K562 (cell line): Measurements from ENCODE around the gene SPATA20. TPM values are rescaled to one million over a fixed set of nuclear protein-coding genes. Genes with fewer than 3 reads are reported as not detected.

Experiments used
- AFF1 ChIP-seq, 2 experiments: fragments of 450-650 bp; IDR thresholded peaks; 2 replicates each; pipeline ENCODE4 v1.6.1; 2018; ENCODE audit warnings: mild to moderate bottlenecking in 2 of 2, low read depth in 1 of 2; ENCODE audit not compliant: partially characterized antibody in 2 of 2
- BRD4 ChIP-seq: fragments of 200-600 bp; sonication (generic); IDR thresholded peaks from 2 replicates; pipeline ENCODE4 v1.6.1; 2017; ENCODE audit warnings: inconsistent platforms
- CBX2 ChIP-seq: fragments of 200-600 bp; sonication (generic); IDR thresholded peaks from one replicate; pipeline ENCODE4 v1.6.1; 2012; ENCODE audit warnings: mild to moderate bottlenecking, low read length, inconsistent platforms; ENCODE audit not compliant: insufficient read depth, poor library complexity, severe bottlenecking
- E2F4 ChIP-seq: sonication (generic); formaldehyde crosslinking; IDR thresholded peaks from 2 replicates; pipeline ENCODE4 v1.8.0; 2022; ENCODE audit warnings: mild to moderate bottlenecking, low read depth, missing genetic modification reagents
- GTF2B ChIP-seq: IDR thresholded peaks from 2 replicates; pipeline ENCODE4 v1.6.1; 2011; ENCODE audit not compliant: insufficient read length; ENCODE audit errors: extremely low read depth
- MAZ ChIP-seq, 2 experiments: fragments of 450-650 bp in 1 of 2; sonication (generic) in 1 of 2; formaldehyde crosslinking; IDR thresholded peaks in 1 of 2; conservative IDR thresholded peaks in 1 of 2; 2 replicates each; pipeline versions ENCODE4 v1.4.0 to v1.5.0; 2020; ENCODE audit warnings: mild to moderate bottlenecking in 1 of 2, missing genetic modification reagents in 1 of 2
- REST ChIP-seq, 2 experiments: fragments of 450-650 bp; formaldehyde crosslinking in 1 of 2; IDR thresholded peaks; 2 replicates each; pipeline versions ENCODE4 v1.4.0 to v1.6.1; 2014 to 2020; ENCODE audit warnings: mild to moderate bottlenecking in 2 of 2, borderline replicate concordance in 1 of 2, low read depth in 1 of 2
- YY1 ChIP-seq, 3 experiments: IDR thresholded peaks; 2 replicates each; pipeline ENCODE4 v1.6.1; 2011; ENCODE audit warnings: low read length in 2 of 3, mild to moderate bottlenecking in 2 of 3, moderate library complexity in 2 of 3, borderline replicate concordance in 1 of 3, control low read depth in 1 of 3, low read depth in 1 of 3; ENCODE audit not compliant: insufficient read depth in 3 of 3, insufficient replicate concordance in 2 of 3, control insufficient read depth in 1 of 3, insufficient read length in 1 of 3; ENCODE audit errors: extremely low read depth in 1 of 3
- ZNF384 ChIP-seq: IDR thresholded peaks from 2 replicates; pipeline ENCODE4 v1.6.1; 2012; ENCODE audit warnings: low read depth, low read length, improper control_type of control experiment
- ZNF445 ChIP-seq: fragments of 250-450 bp; sonication (Bioruptor Pico); IDR thresholded peaks from 2 replicates; pipeline ENCODE4 v1.4.0; 2020; ENCODE audit warnings: low read depth, mild to moderate bottlenecking, moderate library complexity
- polyA plus RNA-seq, 8 experiments: library from polyadenylated mRNA; depleted of rRNA in 4 of 8; stranded (reverse) in 5 of 8; unstranded in 3 of 8; fragments of >200 nt; fragmentation: Nextera tagmentation in 2 of 8; fragmentation: Illumina TruSeq in 1 of 8; extraction: Ambion mirVana in 2 of 8; extraction: Trizol in 1 of 8; gene quantifications; 2 replicates each; pipeline versions ENCODE4 v1.2.1 to v1.2.3, GENCODE V29; 2011 to 2014; ENCODE audit warnings: inconsistent platforms in 1 of 8, missing spikeins in 1 of 8
- total RNA-seq, 7 experiments: library from RNA; depleted of rRNA in 6 of 7; stranded (reverse); fragments of >200 nt in 6 of 7; fragmentation: Illumina TruSeq in 2 of 7; extraction: Trizol in 2 of 7; gene quantifications; 2 replicates each; pipeline versions ENCODE4 v1.2.1 to v1.2.3, GENCODE V29; 2011 to 2021; ENCODE audit warnings: low replicate concordance in 1 of 7

The SPATA20 gene
- total and polyA plus RNA-seq, 9 of the 15 experiments (the other 6 are each of a cell fraction or from before 2014, with no cell fraction given), result 0.08 to 4.0 (median 1.5) TPM

GRCh38 chr17:50550661-50551432 lies 3.9 kb downstream of the SPATA20 start (continued):
- TF ChIP-seq E2F4 (CRISPR knock-in tag) (no peak), ZNF384 (no peak), AFF1 (IDR thresholded peaks at IDR 0.05; ENCODE audit: low read depth in 1 of 2, partially characterized antibody in 2 of 2) (no peak), BRD4 (no peak), ZNF445 (CRISPR knock-in tag) (no peak), YY1 (IDR thresholded peaks at IDR 0.05; ENCODE audit: borderline replicate concordance in 1 of 3, control insufficient read depth in 1 of 3, extremely low read depth in 1 of 3, insufficient read depth in 3 of 3, insufficient read length in 1 of 3, insufficient replicate concordance in 2 of 3, low read depth in 1 of 3, low read length in 2 of 3) (peak in 1 of 3 experiments; percentile 40), MAZ (CRISPR knock-in tag; conservative IDR thresholded peaks at IDR 0.05 in 1 of 2, IDR thresholded peaks at IDR 0.05 in 1 of 2) (peak; percentile 49 to 61; a peak in 3 of 4 replicates), GTF2B (no peak), REST (IDR thresholded peaks at IDR 0.05; ENCODE audit: borderline replicate concordance) (peak; percentile 92), REST (CRISPR knock-in tag; IDR thresholded peaks at IDR 0.05; ENCODE audit: low read depth) (no peak), CBX2 (no peak)
